GM10266 (cell line): Measurements from ENCODE around the gene ARHGAP19.

Experiments used
- DNase-seq: peaks from one replicate; pipeline ENCODE4 v3.0.0; 2012; ENCODE audit errors: extremely low spot score
- CTCF ChIP-seq: IDR thresholded peaks from 2 replicates; pipeline ENCODE4 v1.5.1; 2012; ENCODE audit warnings: mild to moderate bottlenecking, low read depth; ENCODE audit not compliant: control insufficient read depth, insufficient read depth; ENCODE audit errors: missing control alignments

The ARHGAP19 gene

GRCh38 chr10:97292097-97292861 lies at the start of gene ARHGAP19:
Gene ARHGAP19, minus strand, starts transcription at chr10:97292637. Its CDS starts 10 bp downstream, at chr10:97292627.
- peak; percentile 94 for DNase-seq
- TF ChIP-seq CTCF, result peak; percentile 17

GRCh38 chr10:97341416-97341815 lies 49.0 kb upstream of the ARHGAP19 start:
- no peak for TF ChIP-seq CTCF
- DNase-seq, result no peak

GRCh38 chr10:97338041-97338440 lies 45.6 kb upstream of the ARHGAP19 start:
- DNase-seq, result no peak
- TF ChIP-seq CTCF, result no peak

GRCh38 chr10:97336942-97337831 lies 44.8 kb upstream of the ARHGAP19 start:
- no peak for DNase-seq
- no peak for TF ChIP-seq CTCF

- DNase-seq, result no peak
- no peak for TF ChIP-seq CTCF
These were observed 44.0 kb upstream of the ARHGAP19 start for GRCh38 chr10:97336446-97336845.

GRCh38 chr10:97336006-97336405 lies 43.6 kb upstream of the ARHGAP19 start:
- no peak for DNase-seq
- TF ChIP-seq CTCF, result no peak
